Stomach smooth muscle (tissue), 2 donors: Measurements from ENCODE around the gene RNU1-4.
"Not testable (repeated sequence)": the region's sequence is repeated elsewhere in the genome, so short reads cannot be mapped to it uniquely, and the experiment has no call there.

Source experiments
- H3K27ac ChIP-seq: one replicate; pipeline ENCODE4 v1.7.0; 2013; ENCODE audit warnings: mild to moderate bottlenecking, low read length, inconsistent platforms
- H3K27me3 ChIP-seq, 2 donors: one replicate each; pipeline ENCODE4 v1.7.0; 2013; ENCODE audit warnings: low read length in 2 of 2; ENCODE audit not compliant: insufficient read depth in 2 of 2, control insufficient read depth in 1 of 2
- H3K36me3 ChIP-seq, 2 donors: one replicate each; pipeline ENCODE4 v1.7.0; 2013; ENCODE audit warnings: low read length in 2 of 2; ENCODE audit not compliant: control insufficient read depth in 2 of 2, insufficient read depth in 2 of 2
- H3K4me1 ChIP-seq: one replicate; pipeline ENCODE4 v1.7.0; 2013; ENCODE audit warnings: low read length; ENCODE audit not compliant: control insufficient read depth, insufficient read depth
- H3K4me3 ChIP-seq, 2 donors: one replicate each; pipeline ENCODE4 v1.7.0; 2013; ENCODE audit warnings: low read length in 2 of 2
- H3K9ac ChIP-seq, 2 donors: one replicate each; pipeline ENCODE4 v1.7.0; 2013; ENCODE audit warnings: low read length in 2 of 2, mild to moderate bottlenecking in 1 of 2
- H3K9me3 ChIP-seq, 2 donors: one replicate each; pipeline ENCODE4 v1.7.0; 2013; ENCODE audit warnings: low read length in 2 of 2; ENCODE audit not compliant: control insufficient read depth in 2 of 2
- donor health status: healthy.
- donor health status: Pancreatic carcinoma.

Gene RNU1-4

DNA sequence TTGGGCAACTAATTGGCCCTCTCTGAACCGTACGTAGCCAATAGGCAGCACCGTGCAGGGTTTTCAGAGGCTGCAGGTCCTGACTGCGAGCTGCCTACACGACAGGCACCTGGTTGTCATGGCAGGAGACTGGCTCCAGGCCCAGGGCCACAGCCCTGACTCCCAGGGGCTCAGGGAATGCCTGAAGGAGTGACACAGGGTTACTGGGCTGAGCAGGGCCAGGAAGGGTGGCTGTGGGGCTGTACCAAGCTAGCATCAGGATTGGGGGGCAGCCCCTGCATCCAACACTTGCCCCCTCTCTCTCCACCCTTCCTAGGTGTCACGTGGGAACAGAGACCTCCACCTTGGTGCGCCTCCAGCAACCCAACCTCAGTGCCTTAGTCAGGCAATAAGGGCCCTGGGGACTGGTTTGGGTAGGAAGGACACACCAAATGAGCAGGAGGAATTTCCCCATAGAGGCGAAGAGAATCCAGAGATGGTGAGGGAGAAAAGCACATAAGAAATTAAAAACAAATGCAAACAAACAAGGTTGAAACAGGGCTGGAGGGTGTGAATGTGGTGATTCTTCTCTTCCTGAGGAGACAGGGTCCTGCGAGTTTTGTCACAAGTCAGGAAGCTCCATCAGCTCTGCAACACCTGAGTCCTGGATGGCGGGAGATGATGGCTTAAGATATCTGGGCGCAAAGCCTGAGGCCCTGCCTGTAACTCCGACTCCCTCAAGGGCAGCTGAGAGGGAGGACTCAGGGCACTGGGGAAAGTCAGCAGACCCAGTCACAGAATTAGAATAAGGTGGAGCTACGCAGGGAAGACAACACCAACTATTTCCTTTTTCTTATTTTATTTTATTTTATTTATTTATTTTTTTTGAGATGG lies 19.7 kb upstream of the RNU1-4 start:
- Histone ChIP-seq H3K9ac (no peak overlapping the region), H3K9me3 (no peaks in the 10 kb centered on the region), H3K4me3 (no peak overlapping the region), H3K36me3 (no peaks in the 10 kb centered on the region), H3K27me3 (peaks cover 0 to 20% of the 10 kb centered on the region in 2 donors), H3K4me1 (peaks cover 11% of the 10 kb centered on the region), H3K27ac (no peak overlapping the region)

DNA sequence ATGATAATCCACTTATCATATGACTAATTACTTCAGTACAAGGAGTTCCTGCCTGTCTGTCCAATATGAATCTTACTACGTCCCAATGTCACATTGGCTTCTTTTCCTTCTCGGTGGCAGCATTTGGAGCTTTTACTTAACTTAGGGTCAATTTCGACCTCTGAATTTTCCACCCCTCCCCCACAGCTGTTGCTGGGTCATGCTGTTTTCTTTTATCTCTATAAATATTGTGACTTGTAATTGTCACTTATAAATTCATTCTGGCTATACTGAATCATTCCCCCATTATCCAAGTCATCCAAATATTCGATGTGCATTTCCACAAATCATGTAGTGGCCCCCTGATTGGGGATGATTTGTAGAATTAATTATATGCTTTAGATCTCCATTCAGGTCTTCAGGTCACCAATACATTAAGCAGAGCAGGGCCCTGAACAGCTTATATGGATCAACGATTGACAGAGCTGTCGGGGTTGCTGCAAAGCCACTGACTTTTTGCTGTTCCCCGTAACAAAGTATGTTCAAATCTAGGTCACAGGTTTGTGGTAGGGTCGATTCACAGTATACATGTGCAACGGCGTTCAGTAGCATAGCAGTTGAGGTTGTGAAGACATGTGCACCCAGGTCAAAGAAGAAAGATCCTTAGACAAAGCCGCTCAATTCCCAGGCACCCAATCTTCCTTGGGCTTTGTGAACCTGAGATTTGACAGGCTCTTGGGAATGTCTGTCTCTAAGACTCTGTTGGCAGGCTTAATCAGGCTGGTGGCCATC lies 18.3 kb upstream of the RNU1-4 start:
- Histone ChIP-seq H3K27ac (no peak overlapping the region), H3K4me3 (no peak overlapping the region), H3K9ac (no peak overlapping the region), H3K4me1 (peaks cover 13% of the 10 kb centered on the region), H3K36me3 (no peaks in the 10 kb centered on the region), H3K9me3 (no peaks in the 10 kb centered on the region), H3K27me3 (peaks cover 0 to 16% of the 10 kb centered on the region in 2 donors)

DNA sequence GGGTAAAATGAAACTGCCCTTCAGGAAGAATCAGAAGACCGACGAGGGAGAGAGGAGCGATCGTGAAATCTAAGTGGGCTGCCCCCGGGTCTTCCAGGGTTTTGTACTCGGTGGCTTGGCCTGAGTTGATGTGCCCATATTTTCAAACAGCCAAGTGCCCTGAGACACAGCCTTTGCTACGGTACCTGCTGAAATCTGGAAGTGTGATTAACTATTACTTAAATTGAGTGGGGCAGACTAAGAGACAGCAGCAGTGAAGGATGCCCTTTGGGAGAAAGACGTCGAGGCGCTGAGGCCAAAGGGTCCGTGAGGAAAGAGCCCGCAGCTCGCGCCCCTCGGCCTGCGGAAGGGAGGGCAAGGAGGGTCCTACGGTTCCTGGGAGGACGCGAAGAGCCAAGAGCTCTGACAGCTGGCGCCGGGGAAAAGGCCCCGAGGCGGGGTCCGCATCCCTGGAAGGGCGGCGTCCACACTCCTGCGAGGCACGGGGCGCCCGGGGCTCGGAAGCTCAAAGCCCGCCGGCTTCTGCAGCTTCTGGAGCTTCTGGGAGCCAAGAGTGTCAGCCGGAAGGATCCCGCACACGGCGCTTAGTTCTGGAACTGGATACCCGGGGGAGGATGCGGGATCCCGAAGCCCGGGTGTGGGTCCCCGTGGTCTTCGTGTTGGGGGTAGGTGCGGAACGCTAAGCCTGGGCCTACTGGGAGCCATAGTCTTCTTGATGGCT lies 15.4 kb upstream of the RNU1-4 start:
- H3K27me3 ChIP-seq: peaks cover 0 to 8% of the 10 kb centered on the region in 2 donors
- peak overlapping the region; percentile 67 for H3K27ac ChIP-seq
- peaks cover 19% of the 10 kb centered on the region for H3K4me1 ChIP-seq
- no peaks in the 10 kb centered on the region for H3K36me3 ChIP-seq
- peak overlapping the region in 1 of 2 donors; percentile 6 for H3K9ac ChIP-seq
- no peaks in the 10 kb centered on the region for H3K9me3 ChIP-seq
- peak overlapping the region in 1 of 2 donors; percentile 29 for H3K4me3 ChIP-seq

DNA sequence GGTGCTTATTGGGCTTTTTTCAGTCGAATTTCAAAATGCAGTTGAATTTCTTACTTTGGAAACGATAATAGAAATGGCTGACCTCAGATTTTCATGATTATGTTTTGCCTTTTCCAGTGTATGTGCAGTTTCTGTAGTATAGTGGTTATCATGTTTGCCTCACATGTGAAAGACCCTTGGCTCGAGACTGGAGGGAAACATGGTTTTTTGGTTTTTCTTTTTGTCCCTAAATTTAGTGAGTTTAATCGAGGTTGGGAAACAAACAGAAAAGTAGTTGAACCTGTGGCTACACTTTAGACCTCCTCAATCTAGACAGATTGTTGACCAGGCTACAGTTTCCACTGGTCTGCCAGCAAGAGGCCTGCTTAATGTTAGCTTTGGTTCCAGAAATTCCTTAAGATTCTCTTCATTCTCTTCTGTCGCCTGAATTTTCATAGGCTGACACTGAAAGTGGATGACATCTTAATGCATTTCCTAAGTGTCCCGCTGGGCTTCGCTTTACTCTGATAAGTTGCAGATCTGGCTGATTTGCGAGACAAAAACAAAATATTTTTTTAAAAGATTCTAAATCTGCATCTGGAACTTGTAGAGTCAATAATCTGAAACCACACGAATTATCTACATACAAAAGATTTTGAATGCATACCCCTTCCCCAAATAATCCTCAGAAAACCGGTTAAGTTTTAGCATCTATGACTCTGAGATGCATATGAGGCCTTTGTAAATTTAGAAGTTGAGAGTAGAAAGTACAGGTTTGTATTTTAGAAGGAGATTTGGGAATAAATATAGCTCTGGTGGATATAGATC lies 14.7 kb upstream of the RNU1-4 start:
- Histone ChIP-seq H3K4me1 (peaks cover 19% of the 10 kb centered on the region), H3K27ac (peak overlapping the region; percentile 67), H3K9ac (peak overlapping the region in 1 of 2 donors; percentile 6)
- not testable (repeated sequence) for H3K4me3 ChIP-seq, H3K36me3 ChIP-seq, H3K9me3 ChIP-seq, H3K27me3 ChIP-seq

DNA sequence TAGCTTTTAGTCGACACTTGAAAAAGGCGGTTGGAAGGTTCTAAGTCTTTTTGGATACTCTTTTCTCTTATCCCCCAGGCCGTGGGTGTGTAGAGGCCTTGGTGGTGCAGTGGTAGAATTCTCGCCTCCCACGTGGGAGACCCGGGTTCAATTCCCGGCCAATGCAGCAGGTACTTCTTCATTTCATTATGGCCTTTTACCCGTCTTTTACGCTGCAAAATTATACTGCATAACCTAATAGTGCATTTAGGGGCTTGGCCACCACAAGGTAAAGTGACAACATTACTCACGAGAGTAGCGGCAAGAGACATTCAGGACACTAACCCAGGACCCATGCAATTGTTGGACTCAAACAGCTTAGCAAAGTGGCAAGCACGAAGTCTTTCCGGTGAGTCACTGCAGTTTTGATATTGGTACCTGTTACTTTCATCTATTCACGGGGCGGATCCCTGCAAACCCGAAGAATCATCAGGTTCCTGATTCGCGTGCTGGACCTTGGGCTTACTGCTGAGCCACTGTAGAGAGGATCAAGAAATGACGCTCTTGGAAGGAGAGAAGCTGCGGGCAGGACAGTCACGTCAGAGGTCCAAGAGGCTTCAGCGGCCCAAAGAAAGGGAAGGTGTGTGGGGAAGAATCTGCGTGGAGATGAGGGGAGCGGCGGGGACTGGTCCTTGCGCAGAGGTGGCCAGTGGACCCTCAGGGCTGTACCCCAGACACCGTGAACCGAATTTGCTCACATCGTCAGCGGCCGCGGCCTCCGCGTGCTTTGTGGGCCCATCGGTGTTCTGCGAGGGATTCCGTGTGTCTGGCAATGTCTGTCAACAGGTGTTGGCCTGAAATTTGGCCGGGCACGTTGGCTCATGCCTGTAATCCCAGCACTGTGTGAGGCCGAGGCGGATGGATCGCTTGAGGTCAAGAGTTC lies 12.9 kb upstream of the RNU1-4 start:
- Histone ChIP-seq H3K9me3 (no peaks in the 10 kb centered on the region), H3K36me3 (no peaks in the 10 kb centered on the region), H3K9ac (peak overlapping the region in 1 of 2 donors; percentile 13), H3K27me3 (peaks cover 0 to 6% of the 10 kb centered on the region in 2 donors), H3K27ac (no peak overlapping the region), H3K4me3 (peak overlapping the region in 1 of 2 donors; percentile 8), H3K4me1 (peaks cover 19% of the 10 kb centered on the region)

DNA sequence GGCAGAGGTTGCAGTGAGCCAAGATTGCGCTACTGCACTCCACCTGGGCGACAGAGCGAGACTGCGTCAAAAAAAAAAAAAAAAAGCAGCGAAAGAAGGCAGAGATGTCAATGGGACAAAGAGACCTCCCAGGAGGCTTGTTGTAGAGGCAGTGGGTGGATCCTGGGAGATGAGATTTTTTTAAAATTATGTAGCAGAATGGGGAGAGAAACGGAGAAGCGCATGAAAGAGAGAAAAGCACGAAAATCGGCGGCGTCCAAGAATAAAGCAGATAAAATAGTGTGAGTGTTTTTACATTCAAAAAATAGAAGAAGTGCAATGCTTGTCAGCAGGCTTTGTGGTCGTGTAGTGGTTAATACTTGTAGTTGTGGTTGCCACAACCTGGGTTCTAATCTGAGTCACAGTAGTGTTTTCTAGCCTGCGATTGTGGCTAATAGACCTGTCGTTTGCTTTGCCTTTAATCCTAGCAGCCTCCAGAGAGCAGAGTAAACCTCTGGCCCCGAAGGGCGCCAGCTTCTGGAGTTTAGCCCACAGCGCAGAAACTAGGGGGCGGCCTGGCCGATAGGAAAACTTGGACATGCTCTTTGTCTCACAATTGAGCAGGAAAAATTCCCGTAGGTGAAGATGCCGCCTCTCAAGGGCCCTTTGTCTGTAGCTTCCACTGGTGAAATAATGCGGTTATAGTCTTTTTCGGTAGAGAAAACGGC lies 11.9 kb upstream of the RNU1-4 start:
- H3K9me3 ChIP-seq, H3K27ac ChIP-seq, H3K27me3 ChIP-seq, H3K9ac ChIP-seq, H3K36me3 ChIP-seq, H3K4me3 ChIP-seq: not testable (repeated sequence)
- peaks cover 19% of the 10 kb centered on the region for H3K4me1 ChIP-seq

DNA sequence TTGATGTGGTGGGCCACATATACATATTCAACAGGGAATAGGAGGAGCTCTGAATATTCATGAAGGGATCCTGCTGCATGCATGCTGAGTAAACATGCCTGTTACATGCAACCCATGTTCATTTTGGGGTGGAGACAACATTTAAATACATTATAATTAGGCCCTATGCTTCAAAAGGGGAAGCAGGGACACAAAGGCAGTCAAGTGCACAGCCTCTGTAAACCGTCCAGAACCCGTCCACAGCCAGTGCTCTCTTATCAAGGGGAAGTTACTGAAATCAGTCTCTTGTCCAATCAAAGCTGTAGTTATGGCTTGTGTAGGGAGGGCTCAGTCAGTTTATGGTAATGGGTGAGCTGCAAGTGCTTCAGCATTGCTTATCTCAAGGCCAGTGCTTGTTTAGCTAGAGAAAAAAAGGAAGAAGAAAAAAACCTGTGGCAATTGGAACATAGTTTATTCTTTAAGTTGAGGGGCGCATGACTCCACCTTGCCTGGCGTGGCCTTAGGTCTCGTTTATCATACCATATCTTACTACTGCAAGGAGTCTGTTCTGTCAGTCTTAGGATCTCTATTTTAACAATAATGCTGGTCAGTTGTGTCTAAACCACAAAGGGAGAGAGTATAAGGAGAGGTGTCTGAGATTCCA lies 7.9 kb upstream of the RNU1-4 start:
- H3K9me3 ChIP-seq, H3K9ac ChIP-seq, H3K36me3 ChIP-seq, H3K4me1 ChIP-seq, H3K4me3 ChIP-seq, H3K27ac ChIP-seq, H3K27me3 ChIP-seq: not testable (repeated sequence)

DNA sequence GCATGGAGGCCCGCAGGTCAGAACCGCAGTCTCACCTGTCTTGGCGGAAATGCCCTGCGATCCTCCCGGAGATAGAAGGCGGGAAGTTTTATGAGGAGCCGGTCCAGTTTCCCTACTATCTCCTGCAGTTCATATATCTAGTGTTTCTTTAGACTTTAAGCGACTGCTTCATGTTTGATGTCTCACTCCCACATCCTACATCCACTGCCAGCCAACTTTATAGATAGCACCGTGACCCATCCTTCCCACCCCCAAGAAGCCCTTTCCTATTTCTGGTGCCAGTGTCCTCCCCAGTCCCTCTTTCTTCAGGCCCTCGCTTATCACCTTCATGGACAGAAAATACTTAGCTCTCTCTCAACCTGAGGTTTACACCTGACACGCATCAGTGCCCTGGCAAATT lies 914 bp downstream of the RNU1-4 start:
- H3K9me3 ChIP-seq, H3K27me3 ChIP-seq, H3K4me1 ChIP-seq, H3K4me3 ChIP-seq, H3K27ac ChIP-seq, H3K9ac ChIP-seq, H3K36me3 ChIP-seq: not testable (repeated sequence)

DNA sequence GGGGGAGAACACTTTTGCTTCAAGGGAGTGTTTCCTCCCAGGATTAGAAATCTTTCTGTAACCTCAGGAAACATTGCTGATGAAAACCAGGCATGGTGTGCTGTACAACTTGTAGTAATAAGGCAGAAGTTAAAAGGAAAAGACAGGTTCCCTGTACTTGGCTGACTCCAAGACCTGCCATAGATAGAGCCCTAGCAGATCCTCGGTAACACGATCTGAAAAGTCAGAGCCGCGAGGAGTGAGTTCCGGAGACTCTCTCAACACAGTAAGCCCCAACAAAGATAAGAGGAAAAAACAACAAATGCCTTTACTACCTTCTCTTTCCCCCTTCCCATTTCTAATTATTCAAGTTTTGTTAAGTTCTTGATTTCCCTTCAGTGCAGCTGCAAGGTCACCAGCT lies 7.3 kb downstream of the RNU1-4 start:
- not testable (repeated sequence) for H3K4me3 ChIP-seq, H3K9me3 ChIP-seq, H3K27ac ChIP-seq, H3K4me1 ChIP-seq, H3K9ac ChIP-seq, H3K27me3 ChIP-seq, H3K36me3 ChIP-seq
